Breast epithelium (tissue), 3 donors: ENCODE measurements around the gene KLK7.

ENCODE experiments used
- CTCF ChIP-seq, 3 donors: fragments of 450-650 bp; IDR thresholded peaks; one replicate each; pipeline ENCODE4 v1.5.1; 2016 to 2017; ENCODE audit warnings: antibody characterized with exemption in 3 of 3, mild to moderate bottlenecking in 3 of 3, moderate library complexity in 3 of 3
- POLR2AphosphoS5 ChIP-seq, 3 donors: sonication (generic); formaldehyde crosslinking; IDR thresholded peaks; one replicate each; pipeline ENCODE4 v1.6.1; 2017; ENCODE audit warnings: antibody characterized with exemption in 3 of 3

- no peak for TF ChIP-seq CTCF (IDR thresholded peaks at IDR 0.05)
- no peak for TF ChIP-seq POLR2AphosphoS5 (IDR thresholded peaks at IDR 0.05)
These were observed 18.4 kb upstream of the KLK7 start for GRCh38 chr19:51002089-51002532.
